HG03095 (cell line): ENCODE measurements around the gene KRTAP2-2.
"Not testable (repeated sequence)": the region's sequence is repeated elsewhere in the genome, so short reads cannot be mapped to it uniquely, and the experiment has no call there.

ENCODE experiments used
- ATAC-seq: cut with Tn5 transposase; IDR thresholded peaks from one replicate; pipeline ENCODE4 v1.9.1; 2021; ENCODE audit warnings: moderate library complexity; ENCODE audit not compliant: unreplicated experiment

The KRTAP2-2 gene

GRCh38 chr17:41065016-41065689 is 10.1 kb upstream of the KRTAP2-2 start:
- not testable (repeated sequence) for ATAC-seq

- ATAC-seq = no peak
Measured at GRCh38 chr17:41064301-41064700, 9.3 kb upstream of the KRTAP2-2 start.

GRCh38 chr17:41063449-41063848 is 8.4 kb upstream of the KRTAP2-2 start:
- ATAC-seq = no peak

GRCh38 chr17:41061964-41062363 is 6.9 kb upstream of the KRTAP2-2 start:
- ATAC-seq = no peak

GRCh38 chr17:41060052-41060604 is 5.1 kb upstream of the KRTAP2-2 start, which contains the start of gene KRTAP2-3:
Gene KRTAP2-3, minus strand, starts transcription at chr17:41060114. Its CDS starts 64 bp downstream, at chr17:41060050.
- no peak for ATAC-seq

GRCh38 chr17:41059276-41060051 is 4.4 kb upstream of the KRTAP2-2 start:
- not testable (repeated sequence) for ATAC-seq

- no peak for ATAC-seq
Measured at GRCh38 chr17:41058741-41059140, 3.7 kb upstream of the KRTAP2-2 start.

GRCh38 chr17:41057547-41057946 is 2.5 kb upstream of the KRTAP2-2 start:
- no peak for ATAC-seq

- ATAC-seq = not testable (repeated sequence)
Measured at GRCh38 chr17:41054556-41054955, 474 bp downstream of the KRTAP2-2 start.

- no peak for ATAC-seq
Measured at GRCh38 chr17:41054025-41054424, 1.0 kb downstream of the KRTAP2-2 start.

- ATAC-seq = no peak
Measured at GRCh38 chr17:41052566-41052965, 2.5 kb downstream of the KRTAP2-2 start.

- no peak for ATAC-seq
Measured at GRCh38 chr17:41049110-41049509, 5.9 kb downstream of the KRTAP2-2 start.

- no peak for ATAC-seq
Measured at GRCh38 chr17:41048441-41048840, 6.6 kb downstream of the KRTAP2-2 start.

GRCh38 chr17:41046735-41047465 is 8.1 kb downstream of the KRTAP2-2 start, which contains the start of gene KRTAP2-1:
Gene KRTAP2-1, minus strand, starts transcription at chr17:41047316. Its CDS starts 49 bp downstream, at chr17:41047267.
- not testable (repeated sequence) for ATAC-seq

- no peak for ATAC-seq
Measured at GRCh38 chr17:41042953-41043352, 12.1 kb downstream of the KRTAP2-2 start.

GRCh38 chr17:41040783-41041571 is 14.1 kb downstream of the KRTAP2-2 start, which contains the start of gene KRTAP1-1:
Gene KRTAP1-1, minus strand, starts transcription at chr17:41041450. Its CDS starts 53 bp downstream, at chr17:41041397.
- ATAC-seq = not testable (repeated sequence)

- no peak for ATAC-seq
Measured at GRCh38 chr17:41037853-41038350, 17.1 kb downstream of the KRTAP2-2 start.

GRCh38 chr17:41034346-41034935 is 20.6 kb downstream of the KRTAP2-2 start, which contains the start of gene KRTAP1-3:
Gene KRTAP1-3, minus strand, starts transcription at chr17:41034874. Its CDS starts 53 bp downstream, at chr17:41034821.
- not testable (repeated sequence) for ATAC-seq

- ATAC-seq = no peak
Measured at GRCh38 chr17:41029633-41030245, 25.3 kb downstream of the KRTAP2-2 start, which contains the start of gene KRTAP1-4. Gene KRTAP1-4, minus strand, starts transcription at chr17:41030195. Its CDS starts 117 bp downstream, at chr17:41030078.
